ENCODE data around the gene SLC7A10. TPM values are rescaled to one million over a fixed set of nuclear protein-coding genes. Genes with fewer than 3 reads are reported as not detected.
A peak's percentile ranks its signal among the peaks of the same experiment; 100 is the strongest.

The SLC7A10 gene
- total RNA-seq, 1 experiment from 2014 or later = 2.9 TPM

- peak overlapping the region; percentile 10; the same call in 1 of the 2 replicates for H3K14ac ChIP-seq (ENCODE audit: insufficient read depth, low read length)
- H3K4me2 ChIP-seq (ENCODE audit: insufficient read depth, insufficient read length, low read length) = peak overlapping the region; percentile 71
- no peaks in the 10 kb centered on the region for H4K20me1 ChIP-seq (ENCODE audit: control insufficient read depth, insufficient read depth, insufficient read length)
- H3K79me2 ChIP-seq (ENCODE audit: insufficient read depth, low read length) = no peaks in the 10 kb centered on the region
- H3K4me1 ChIP-seq (ENCODE audit: insufficient read depth, low read length) = no peaks in the 10 kb centered on the region
- H2AFZ ChIP-seq (ENCODE audit: low read length) = no peak overlapping the region
- H3T11ph ChIP-seq (ENCODE audit: low read length) = no peak overlapping the region
- peaks cover 69% of the 10 kb centered on the region for H3K27me3 Mint-ChIP-seq (ENCODE audit: low read depth)
- peaks cover 17% of the 10 kb centered on the region; the same call in 1 of the 2 replicates for H3K27me3 ChIP-seq (ENCODE audit: insufficient read depth, low read length)
- H2BK120ac ChIP-seq (ENCODE audit: low read depth, low read length, poor library complexity, severe bottlenecking) = no peak overlapping the region
- no peak overlapping the region for H4K91ac ChIP-seq (ENCODE audit: insufficient read length, low read depth, low read length)
- H3K36me3 Mint-ChIP-seq (ENCODE audit: insufficient read depth in 1 of 3, low read depth in 3 of 3) = peaks cover 6 to 17% (median 7%) of the 10 kb centered on the region in 3 experiments; a peak in 5 of 7 replicates
- no peak overlapping the region for H3K27ac ChIP-seq (ENCODE audit: insufficient read length, low read depth, low read length)
- no peak overlapping the region for H4K8ac ChIP-seq (replicated peaks; ENCODE audit: insufficient read length, low read depth, low read length)
- H3K9me3 ChIP-seq (ENCODE audit: control insufficient read depth, low read depth, low read length) = no peaks in the 10 kb centered on the region
- no peak overlapping the region for H3K56ac ChIP-seq (ENCODE audit: insufficient read length, low read depth, low read length)
- no peak overlapping the region for H3K9ac ChIP-seq (ENCODE audit: extremely low read depth, insufficient read length, low read length)
- H3K23me2 ChIP-seq (ENCODE audit: insufficient read length, low read depth, low read length, poor library complexity, severe bottlenecking) = peaks cover 10% of the 10 kb centered on the region
- H3K23ac ChIP-seq (ENCODE audit: insufficient read length, low read depth, low read length) = no peak overlapping the region
- WGBS (ENCODE audit: extremely low coverage, insufficient read length, low lambda C conversion rate) = no CpG with 5 or more reads among the region's 66 CpGs
- no peak overlapping the region for H3K27ac Mint-ChIP-seq
- no peak overlapping the region; the same call in 1 of the 2 replicates for H2BK15ac ChIP-seq (ENCODE audit: low read depth, low read length)
- H3K4ac ChIP-seq (ENCODE audit: low read depth, low read length) = no peak overlapping the region
- peaks cover 23 to 24% of the 10 kb centered on the region in 2 experiments for H3K9me3 Mint-ChIP-seq
- H2BK20ac ChIP-seq (ENCODE audit: low read depth, low read length, poor library complexity, severe bottlenecking) = no peak overlapping the region
- H3K79me1 ChIP-seq (ENCODE audit: insufficient read depth, low read depth, low read length, poor library complexity, severe bottlenecking) = no peaks in the 10 kb centered on the region
- no peak overlapping the region for H4K5ac ChIP-seq (ENCODE audit: insufficient read length, low read depth, low read length)
- peaks cover 8 to 10% of the 10 kb centered on the region in 2 experiments; a peak in 3 of 4 replicates for H3K4me1 Mint-ChIP-seq
- TF ChIP-seq CTCF (conservative IDR thresholded peaks at IDR 0.05) = 0 out of 3 replicates have a peak, but pooled peaks have one; percentile 25
- H3K4me3 Mint-ChIP-seq = peak overlapping the region; percentile 69 to 87
- H3K18ac ChIP-seq (ENCODE audit: insufficient read length, low read depth, low read length) = peak overlapping the region; percentile 40
- DNase-seq = peak; percentile 95
- no peak overlapping the region for H2BK12ac ChIP-seq (ENCODE audit: insufficient read length, low read depth, low read length)
- no peak overlapping the region for H2BK5ac ChIP-seq (ENCODE audit: insufficient read length, low read length)
- no peak overlapping the region for H2AK5ac ChIP-seq (ENCODE audit: insufficient read length, low read length)
Measured at GRCh38 chr19:33226550-33227241, 1.0 kb upstream of the SLC7A10 start.
